Activated CD4-positive, alpha-beta T cell treated with anti-CD3 and anti-CD28 coated beads for 4 hours (primary cell): ENCODE measurements around the gene NKAPL.

Experiments
- DNase-seq, 2 donors: peaks; one replicate each; pipeline ENCODE4 v3.0.0-alpha.2; 2020

NKAPL gene

DNA sequence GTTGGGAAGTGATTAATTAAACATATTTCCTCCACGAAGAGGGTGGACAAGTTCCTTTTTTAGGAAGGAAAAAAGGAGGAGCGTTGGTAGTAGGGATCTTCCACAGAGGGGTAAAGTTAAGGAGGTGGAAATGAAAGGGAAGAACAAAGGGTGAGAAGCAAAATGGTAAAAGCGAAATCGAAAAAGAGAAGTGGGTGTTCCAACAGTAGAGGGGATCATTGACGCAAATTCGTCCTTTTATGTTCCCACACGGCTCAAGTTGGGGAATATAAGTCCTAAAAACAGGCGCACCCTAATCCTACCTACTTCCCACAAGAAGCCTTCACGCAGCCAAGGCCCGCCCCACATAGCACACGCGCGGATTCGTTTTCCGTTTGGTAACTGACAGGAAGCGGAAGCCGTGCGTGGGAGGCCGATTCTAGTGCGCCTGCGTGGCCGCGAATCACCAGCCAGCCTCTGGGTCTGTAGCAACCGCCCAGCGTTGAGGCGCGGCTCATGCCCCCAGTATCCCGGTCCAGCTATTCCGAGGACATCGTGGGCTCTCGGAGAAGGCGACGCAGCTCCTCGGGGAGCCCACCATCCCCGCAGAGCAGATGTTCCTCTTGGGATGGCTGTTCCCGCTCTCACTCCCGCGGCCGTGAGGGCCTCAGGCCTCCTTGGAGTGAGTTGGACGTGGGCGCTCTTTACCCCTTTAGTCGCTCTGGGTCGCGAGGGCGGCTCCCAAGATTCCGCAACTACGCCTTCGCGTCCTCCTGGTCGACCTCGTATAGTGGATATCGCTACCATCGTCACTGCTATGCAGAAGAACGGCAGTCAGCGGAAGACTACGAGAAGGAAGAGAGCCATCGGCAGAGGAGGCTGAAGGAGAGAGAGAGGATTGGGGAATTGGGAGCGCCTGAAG, at the start of gene NKAPL:
Gene NKAPL (plus strand): TSS at position 421 of the 901 bp plus-strand sequence. CDS start 75 bp downstream, at position 496.
- DNase-seq: peak; percentile 56 to 68

GRCh38 chr6:28209753-28210535, 49.2 kb upstream of the NKAPL start:
- DNase-seq: no peak

GRCh38 chr6:28211840-28212509, 47.1 kb upstream of the NKAPL start:
- DNase-seq: no peak

GRCh38 chr6:28212510-28213212, 46.4 kb upstream of the NKAPL start:
- no peak for DNase-seq

DNA sequence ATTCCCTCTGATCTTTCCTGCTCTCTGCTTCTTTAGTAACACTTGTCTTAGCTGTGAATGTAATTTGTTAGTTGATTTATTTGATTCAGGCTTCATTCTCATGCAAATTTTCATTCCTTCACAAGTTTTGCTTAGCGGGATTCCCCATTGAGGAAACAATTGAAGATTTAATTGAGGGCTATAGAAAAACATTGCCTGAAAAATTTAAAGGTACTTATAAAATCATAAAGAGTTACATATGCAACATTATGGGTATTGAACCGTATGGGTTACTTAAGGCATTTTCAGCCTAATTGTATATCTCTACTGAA, 45.9 kb upstream of the NKAPL start:
- no peak for DNase-seq

GRCh38 chr6:28215425-28215824, 43.7 kb upstream of the NKAPL start:
- DNase-seq: no peak

GRCh38 chr6:28217890-28218289, 41.2 kb upstream of the NKAPL start:
- no peak for DNase-seq

DNA sequence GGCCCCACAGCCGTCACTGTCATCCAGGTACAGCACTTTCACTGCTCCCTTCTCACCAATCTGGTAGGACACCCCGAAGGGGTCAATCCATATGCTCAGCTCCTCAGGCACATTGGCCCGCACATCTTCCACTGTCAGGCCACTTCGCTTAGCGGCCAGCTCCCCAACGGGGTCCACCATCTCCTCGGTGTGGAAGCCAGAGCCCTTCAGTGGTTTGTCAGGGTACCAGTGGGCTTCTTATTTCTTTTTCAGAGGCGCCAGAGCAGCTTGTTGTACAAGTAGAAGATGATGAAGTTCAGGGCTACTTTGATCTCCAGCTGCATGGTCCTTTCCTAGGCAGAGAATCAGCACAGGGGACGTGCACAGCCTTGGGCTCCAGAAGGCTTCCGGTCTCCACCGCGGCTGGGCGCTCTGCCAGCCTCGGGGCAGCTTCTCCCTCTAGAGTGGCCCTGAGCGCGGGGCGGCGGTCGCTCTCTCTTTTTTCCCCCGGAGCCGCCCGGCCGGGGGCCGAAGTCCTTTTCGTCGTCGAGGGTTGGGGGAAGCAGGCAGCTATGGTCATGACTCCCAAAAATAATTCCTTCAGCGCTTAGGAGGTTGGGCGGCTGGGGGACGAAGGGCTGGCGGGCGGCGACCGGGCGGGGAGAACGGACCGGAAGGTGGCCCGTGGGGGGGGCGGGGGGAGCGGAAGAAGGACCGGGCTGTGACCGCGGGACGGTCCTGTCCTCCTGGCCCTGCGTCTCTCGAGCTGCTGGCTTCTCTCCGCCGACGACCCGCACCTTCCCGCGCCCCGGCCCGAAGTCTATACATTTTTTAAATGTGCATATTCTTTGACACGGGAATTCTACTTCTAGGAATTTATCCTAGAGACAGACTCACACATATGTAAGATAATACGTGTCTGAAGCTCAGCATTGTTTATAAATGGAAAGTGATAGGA, 40.5 kb upstream of the NKAPL start:
- DNase-seq: no peak

- DNase-seq: no peak
Observed at GRCh38 chr6:28220257-28221133, 38.6 kb upstream of the NKAPL start.

- DNase-seq: no peak
Observed at GRCh38 chr6:28224131-28225055, 34.7 kb upstream of the NKAPL start.

DNA sequence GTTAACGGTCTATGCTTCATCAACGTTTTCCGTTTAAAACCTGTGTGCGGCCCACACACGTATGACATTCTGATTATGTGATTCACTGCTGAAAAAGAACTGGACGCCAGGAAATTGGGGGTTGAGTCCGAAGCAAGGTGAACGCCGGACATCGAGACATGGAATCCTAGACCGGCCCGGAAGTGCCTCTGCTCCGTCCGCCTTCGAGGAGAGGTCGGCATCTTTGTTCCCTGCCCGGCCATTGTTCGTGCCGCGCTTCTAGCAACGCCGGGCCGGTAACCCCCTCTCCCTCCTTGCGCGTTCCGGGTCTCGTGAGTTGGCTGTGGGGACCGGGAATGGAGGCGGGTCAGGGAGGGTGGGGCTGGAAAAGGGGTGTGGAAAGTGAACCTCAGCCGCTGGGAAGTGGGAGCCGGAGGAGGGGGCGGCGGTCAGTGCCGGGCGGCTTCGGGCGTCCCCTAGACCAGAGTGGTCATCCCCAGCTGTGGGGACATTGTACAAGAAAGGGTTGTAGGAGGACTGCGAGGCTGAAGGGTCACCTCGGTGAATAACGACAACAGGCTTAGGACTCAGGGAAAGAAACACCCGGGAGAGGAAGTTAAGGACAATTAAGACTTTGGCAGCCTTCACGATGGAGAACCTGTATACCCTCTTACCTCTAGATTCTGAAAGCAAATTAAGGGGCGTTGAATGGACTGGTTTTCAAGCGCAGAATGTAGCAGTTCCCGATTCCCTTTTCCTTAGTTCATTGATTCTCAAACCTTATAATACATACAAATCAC, 33.9 kb upstream of the NKAPL start, which contains the start of gene ZSCAN9:
Gene ZSCAN9 (plus strand): TSS at position 220 of the 779 bp plus-strand sequence. CDS start 1,810 bp downstream, outside the sequence.
- peak in 1 of 2 donors; percentile 21 for DNase-seq

- DNase-seq: no peak
Observed at GRCh38 chr6:28226460-28226859, 32.6 kb upstream of the NKAPL start.

DNA sequence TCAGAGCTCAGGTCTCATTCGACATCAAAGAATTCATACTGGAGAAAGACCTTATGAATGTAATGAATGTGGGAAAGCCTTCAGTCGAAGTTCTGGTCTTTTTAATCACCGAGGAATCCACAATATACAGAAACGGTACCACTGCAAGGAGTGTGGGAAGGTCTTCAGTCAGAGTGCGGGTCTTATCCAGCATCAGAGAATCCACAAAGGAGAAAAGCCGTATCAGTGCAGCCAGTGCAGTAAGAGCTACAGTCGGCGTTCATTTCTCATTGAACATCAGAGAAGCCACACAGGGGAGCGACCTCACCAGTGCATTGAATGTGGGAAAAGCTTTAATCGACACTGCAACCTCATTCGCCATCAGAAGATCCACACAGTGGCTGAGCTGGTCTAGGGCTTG, 26.3 kb upstream of the NKAPL start:
- DNase-seq: no peak

DNA sequence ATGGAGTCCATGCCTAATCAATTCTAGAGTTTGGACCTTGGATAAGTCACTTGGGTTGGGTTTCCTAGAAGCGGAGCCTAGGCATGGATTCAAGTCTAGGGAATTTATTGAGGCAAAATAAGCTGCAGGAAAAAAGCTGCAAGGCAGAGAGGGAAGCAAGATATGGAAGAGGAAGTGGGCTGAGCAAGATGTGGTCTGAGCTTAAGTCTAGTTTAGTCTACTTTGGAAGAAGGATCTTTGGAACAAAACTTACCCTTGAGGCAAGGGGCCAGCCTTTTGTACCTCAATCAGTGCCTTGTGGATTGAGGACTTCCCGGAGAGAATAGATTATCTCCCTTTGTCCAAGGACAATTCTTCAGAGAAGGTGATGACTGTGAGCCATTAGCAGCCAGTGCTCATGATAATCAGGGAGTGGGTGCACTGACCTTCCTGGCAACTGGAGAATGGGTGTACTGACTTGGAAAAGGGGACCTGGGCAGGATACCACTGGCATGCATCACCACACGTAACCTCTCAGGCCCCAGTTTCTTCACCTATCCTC, 23.1 kb upstream of the NKAPL start:
- DNase-seq: no peak

GRCh38 chr6:28239636-28240035, 19.5 kb upstream of the NKAPL start:
- no peak for DNase-seq

DNA sequence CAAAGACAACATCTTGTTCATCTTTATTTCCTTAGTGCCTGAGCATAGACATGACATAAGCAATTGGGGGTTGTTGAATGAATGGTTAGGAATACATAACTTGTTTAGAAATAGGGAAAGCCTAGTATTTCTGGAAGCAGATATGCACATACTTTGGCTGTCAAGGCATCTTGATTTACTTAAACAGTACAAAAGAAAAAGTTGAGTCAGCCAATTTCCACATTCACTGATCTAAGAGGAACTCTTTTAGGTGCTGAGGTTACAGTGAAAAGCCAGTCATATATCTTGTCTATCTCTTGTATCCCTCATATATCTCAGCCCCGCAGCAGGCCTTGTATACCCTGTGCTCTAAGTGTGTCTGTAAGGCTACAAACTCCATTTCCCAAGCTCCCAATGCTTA, 18.6 kb upstream of the NKAPL start:
- DNase-seq: no peak

GRCh38 chr6:28243946-28244345, 15.2 kb upstream of the NKAPL start:
- no peak for DNase-seq
